Ishikawa (cell line): ENCODE results near the gene KLHL3.

Source experiments
- CEBPB ChIP-seq: IDR thresholded peaks from 2 replicates; pipeline ENCODE4 v1.6.1; 2012
- TCF12 ChIP-seq: IDR thresholded peaks from 2 replicates; pipeline ENCODE4 v1.6.1; 2012; ENCODE audit warnings: low read depth
- YY1 ChIP-seq: IDR thresholded peaks from 2 replicates; pipeline ENCODE4 v1.6.1; 2012; ENCODE audit warnings: low read depth
- ZBTB7A ChIP-seq: IDR thresholded peaks from 2 replicates; pipeline ENCODE4 v1.6.1; 2012; ENCODE audit warnings: low read depth

- TF ChIP-seq YY1 (no peak), CEBPB (no peak), TCF12 (no peak), ZBTB7A (no peak)
Measured at GRCh38 chr5:137589185-137589584, 146.7 kb downstream of the KLHL3 start.
